ENCODE results near the gene CDH4.

CDH4 gene

GRCh38 chr20:61861858-61862257 lies 609.8 kb downstream of the CDH4 start:
- DNase-seq (ENCODE audit: low read depth): no peak

GRCh38 chr20:61862881-61863280 lies 610.8 kb downstream of the CDH4 start:
- no peak for DNase-seq (ENCODE audit: low read depth)

GRCh38 chr20:61864481-61864880 lies 612.4 kb downstream of the CDH4 start:
- DNase-seq (ENCODE audit: low read depth): no peak

GRCh38 chr20:61865353-61865752 lies 613.3 kb downstream of the CDH4 start:
- no peak for DNase-seq (ENCODE audit: low read depth)

- DNase-seq (ENCODE audit: low read depth): no peak
Observed at GRCh38 chr20:61866165-61866564, 614.1 kb downstream of the CDH4 start.

- no peak for DNase-seq (ENCODE audit: low read depth)
Observed at GRCh38 chr20:61868006-61868405, 615.9 kb downstream of the CDH4 start.

- no peak for DNase-seq (ENCODE audit: low read depth)
Observed at GRCh38 chr20:61868466-61869090, 616.5 kb downstream of the CDH4 start.

GRCh38 chr20:61869750-61870507 lies 617.9 kb downstream of the CDH4 start:
- no peak for DNase-seq (ENCODE audit: low read depth)

- no peak for DNase-seq (ENCODE audit: low read depth)
Observed at GRCh38 chr20:61871160-61871559, 619.1 kb downstream of the CDH4 start.

GRCh38 chr20:61871913-61872312 lies 619.9 kb downstream of the CDH4 start:
- DNase-seq (ENCODE audit: low read depth): no peak

- DNase-seq (ENCODE audit: low read depth): no peak
Observed at GRCh38 chr20:61872371-61872900, 620.4 kb downstream of the CDH4 start.

GRCh38 chr20:61873651-61874420 lies 621.8 kb downstream of the CDH4 start:
- no peak for DNase-seq (ENCODE audit: low read depth)

GRCh38 chr20:61874421-61875068 lies 622.5 kb downstream of the CDH4 start:
- no peak for DNase-seq (ENCODE audit: low read depth)

- DNase-seq (ENCODE audit: low read depth): no peak
Observed at GRCh38 chr20:61875221-61875885, 623.3 kb downstream of the CDH4 start.

- DNase-seq (ENCODE audit: low read depth): no peak
Observed at GRCh38 chr20:61875996-61876395, 623.9 kb downstream of the CDH4 start.

GRCh38 chr20:61876952-61877728 lies 625.1 kb downstream of the CDH4 start:
- DNase-seq (ENCODE audit: low read depth): no peak

- DNase-seq (ENCODE audit: low read depth): no peak
Observed at GRCh38 chr20:61877776-61878477, 625.9 kb downstream of the CDH4 start.

GRCh38 chr20:61878478-61879302 lies 626.6 kb downstream of the CDH4 start:
- no peak for DNase-seq (ENCODE audit: low read depth)

- no peak for DNase-seq (ENCODE audit: low read depth)
Observed at GRCh38 chr20:61879303-61879620, 627.2 kb downstream of the CDH4 start.

GRCh38 chr20:61879694-61880093 lies 627.6 kb downstream of the CDH4 start:
- no peak for DNase-seq (ENCODE audit: low read depth)
